GM12892 (cell line): ENCODE results near the gene ATP1B3.

Experiments used
- POLR2A ChIP-seq: IDR thresholded peaks from 2 replicates; pipeline ENCODE4 v1.6.1; 2011; ENCODE audit warnings: low read depth, low read length, control low read depth
- TAF1 ChIP-seq: IDR thresholded peaks from 2 replicates; pipeline ENCODE4 v1.6.1; 2011; ENCODE audit warnings: low read depth, mild to moderate bottlenecking, control low read depth, low read length, borderline replicate concordance

DNA sequence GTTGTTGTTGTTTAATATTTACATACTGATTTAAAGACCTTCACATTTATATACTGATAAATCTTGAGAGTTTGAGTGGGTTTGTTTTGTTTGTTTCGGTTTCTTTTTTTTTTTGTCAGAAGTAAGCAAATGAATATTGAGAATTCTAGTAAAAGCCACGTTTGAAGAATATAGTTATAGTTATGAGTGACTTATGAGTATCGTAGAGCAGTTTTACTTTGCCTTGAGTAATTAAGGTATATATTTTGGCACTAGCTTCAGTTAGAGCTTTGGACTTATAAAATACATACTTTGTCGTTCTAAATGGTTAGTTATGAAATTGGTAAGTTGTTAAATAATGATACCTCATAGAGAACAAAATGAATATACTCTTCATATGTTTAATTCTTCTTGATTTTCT, 27.8 kb downstream of the ATP1B3 start:
- TF ChIP-seq TAF1 (no peak), POLR2A (no peak)
